GM12875 (cell line): ENCODE results near the gene GLT8D2.
A peak's percentile ranks its signal among the peaks of the same experiment; 100 is the strongest.

Experiments
- H3K4me3 ChIP-seq: one replicate; pipeline ENCODE4 v1.5.1; 2011; ENCODE audit warnings: low read depth, low read length, control low read depth
- TF ChIP-seq, protein P1 (sequence below): IDR thresholded peaks from 2 replicates; pipeline ENCODE4 v1.5.1; 2011; ENCODE audit warnings: low read depth, mild to moderate bottlenecking, control low read depth, inconsistent platforms, low read length, moderate library complexity, borderline replicate concordance; ENCODE audit not compliant: insufficient read depth

The GLT8D2 gene

DNA sequence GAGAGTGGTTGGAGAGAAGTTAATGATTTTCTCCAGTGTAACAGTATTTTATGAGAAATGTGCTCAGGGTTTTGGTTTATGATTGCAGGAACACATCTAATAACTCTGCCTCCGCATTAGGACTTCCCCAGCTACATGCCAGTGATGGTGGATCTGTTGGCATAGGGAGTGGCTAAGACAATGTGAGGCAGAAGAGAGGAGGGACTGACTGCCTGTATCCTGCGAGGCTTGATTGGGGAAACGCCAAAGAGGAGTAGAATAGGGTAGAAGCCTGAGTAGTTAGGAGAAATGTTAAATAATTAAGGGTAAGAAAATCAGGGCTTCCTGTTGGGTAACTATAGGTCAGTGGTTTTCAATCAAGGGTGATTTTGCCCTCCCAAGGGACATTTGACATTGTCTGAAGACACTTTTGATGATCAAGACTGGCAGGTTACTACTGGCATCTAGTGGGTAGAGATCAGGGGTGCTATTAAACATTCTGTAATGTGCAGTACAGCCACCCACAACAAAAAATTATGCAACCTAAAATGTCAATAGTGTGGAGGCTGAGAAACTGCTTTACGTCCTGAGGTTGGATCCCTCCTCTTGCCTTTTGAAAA is 71.5 kb downstream of the GLT8D2 start:
- TF ChIP-seq, protein P1, sequence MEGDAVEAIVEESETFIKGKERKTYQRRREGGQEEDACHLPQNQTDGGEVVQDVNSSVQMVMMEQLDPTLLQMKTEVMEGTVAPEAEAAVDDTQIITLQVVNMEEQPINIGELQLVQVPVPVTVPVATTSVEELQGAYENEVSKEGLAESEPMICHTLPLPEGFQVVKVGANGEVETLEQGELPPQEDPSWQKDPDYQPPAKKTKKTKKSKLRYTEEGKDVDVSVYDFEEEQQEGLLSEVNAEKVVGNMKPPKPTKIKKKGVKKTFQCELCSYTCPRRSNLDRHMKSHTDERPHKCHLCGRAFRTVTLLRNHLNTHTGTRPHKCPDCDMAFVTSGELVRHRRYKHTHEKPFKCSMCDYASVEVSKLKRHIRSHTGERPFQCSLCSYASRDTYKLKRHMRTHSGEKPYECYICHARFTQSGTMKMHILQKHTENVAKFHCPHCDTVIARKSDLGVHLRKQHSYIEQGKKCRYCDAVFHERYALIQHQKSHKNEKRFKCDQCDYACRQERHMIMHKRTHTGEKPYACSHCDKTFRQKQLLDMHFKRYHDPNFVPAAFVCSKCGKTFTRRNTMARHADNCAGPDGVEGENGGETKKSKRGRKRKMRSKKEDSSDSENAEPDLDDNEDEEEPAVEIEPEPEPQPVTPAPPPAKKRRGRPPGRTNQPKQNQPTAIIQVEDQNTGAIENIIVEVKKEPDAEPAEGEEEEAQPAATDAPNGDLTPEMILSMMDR: no peak
- no peak overlapping the region for H3K4me3 ChIP-seq

DNA sequence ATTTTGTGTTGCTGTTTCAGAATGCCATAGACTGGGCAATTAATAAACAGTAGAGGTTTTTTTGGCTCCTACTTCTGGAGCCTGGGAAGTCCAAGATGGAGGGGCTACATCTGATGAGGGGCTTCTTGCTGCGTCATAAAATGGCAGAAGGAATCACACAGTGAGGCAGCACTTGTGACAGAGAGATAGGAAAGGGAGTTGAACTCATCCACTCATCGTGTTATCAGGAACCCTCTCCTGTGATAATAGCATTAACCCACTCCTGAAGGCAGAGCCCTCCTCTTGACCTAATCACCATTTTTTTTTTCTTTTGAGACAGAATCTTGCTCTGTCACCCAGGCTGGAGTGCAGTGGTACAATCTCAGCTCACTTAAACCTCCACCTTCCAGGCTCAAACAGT is 74.6 kb downstream of the GLT8D2 start:
- no peak overlapping the region for H3K4me3 ChIP-seq
- TF ChIP-seq, protein P1: no peak

- TF ChIP-seq, protein P1: no peak
- no peak overlapping the region for H3K4me3 ChIP-seq
Measured at GRCh38 chr12:103973909-103974308, 76.1 kb downstream of the GLT8D2 start.

DNA sequence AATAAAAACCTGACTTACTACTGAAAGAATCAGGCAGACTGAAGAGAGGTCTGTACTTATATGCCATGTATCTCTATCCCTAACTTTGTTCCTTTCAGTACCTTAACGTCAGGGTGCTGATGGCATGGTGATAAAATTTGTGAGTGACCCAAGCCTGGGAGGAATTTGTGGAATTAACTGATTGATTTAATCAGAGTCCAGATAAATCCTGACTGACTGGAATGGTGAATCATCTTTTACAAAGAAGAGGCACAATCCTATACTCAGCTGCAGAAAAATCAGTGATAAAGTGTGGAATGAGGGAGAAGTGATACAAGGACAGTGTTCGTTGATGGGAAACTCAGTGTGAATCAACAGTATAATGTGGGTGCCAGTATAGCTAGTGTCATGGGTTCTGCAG is 80.6 kb downstream of the GLT8D2 start:
- no peak overlapping the region for H3K4me3 ChIP-seq
- TF ChIP-seq, protein P1: no peak

GRCh38 chr12:103966736-103967135 is 83.3 kb downstream of the GLT8D2 start:
- peak overlapping the region; percentile 87 for H3K4me3 ChIP-seq
- TF ChIP-seq, protein P1: no peak

GRCh38 chr12:103965590-103966504 is 84.1 kb downstream of the GLT8D2 start, which contains the start of gene TDG:
Gene TDG (plus strand): TSS chr12:103965872. CDS start chr12:103966038, 166 bp downstream.
- peak within 1 kb of the TSS; percentile 87 for H3K4me3 ChIP-seq
- TF ChIP-seq, protein P1: 0 out of 2 replicates have a peak, but pooled peaks have one; percentile 5

- TF ChIP-seq, protein P1: no peak
- H3K4me3 ChIP-seq: peak overlapping the region; percentile 87
Measured at GRCh38 chr12:103965255-103965589, 84.8 kb downstream of the GLT8D2 start.
